HepG2 (cell line): ENCODE results near the gene CAPN12. TPM values are rescaled to one million over a fixed set of nuclear protein-coding genes. Genes with fewer than 3 reads are reported as not detected.

Source experiments
- AHDC1 ChIP-seq: sonication (generic); formaldehyde crosslinking; IDR thresholded peaks from 2 replicates; pipeline ENCODE4 v1.5.1; 2020; ENCODE audit warnings: mild to moderate bottlenecking, missing genetic modification reagents, borderline replicate concordance
- ARHGAP35 ChIP-seq: sonication (generic); formaldehyde crosslinking; IDR thresholded peaks from 2 replicates; pipeline ENCODE4 v1.9.0; 2022; ENCODE audit warnings: mild to moderate bottlenecking, inconsistent platforms, moderate library complexity, missing genetic modification reagents, borderline replicate concordance
- BRCA1 ChIP-seq: sonication (generic); formaldehyde crosslinking; IDR thresholded peaks from 2 replicates; pipeline ENCODE4 v1.4.0; 2020; ENCODE audit warnings: missing genetic modification reagents
- FOXK1 ChIP-seq: sonication (generic); formaldehyde crosslinking; IDR thresholded peaks from 2 replicates; pipeline ENCODE4 v1.4.0; 2020; ENCODE audit warnings: low read depth, missing genetic modification reagents, borderline replicate concordance
- FOXK2 ChIP-seq: fragments of 450-650 bp; IDR thresholded peaks from 2 replicates; pipeline ENCODE4 v1.6.1; 2016
- FOXP4 ChIP-seq: sonication (generic); formaldehyde crosslinking; IDR thresholded peaks from 2 replicates; pipeline ENCODE4 v1.4.0; 2020; ENCODE audit warnings: missing genetic modification reagents
- KDM4B ChIP-seq: sonication (generic); formaldehyde crosslinking; IDR thresholded peaks from 2 replicates; pipeline ENCODE4 v1.4.0; 2020; ENCODE audit warnings: missing genetic modification reagents
- KDM6A ChIP-seq: IDR thresholded peaks from 2 replicates; pipeline ENCODE4 v1.6.1; 2016; ENCODE audit warnings: low read depth
- MIER3 ChIP-seq: IDR thresholded peaks from 2 replicates; pipeline ENCODE4 v1.6.1; 2016; ENCODE audit warnings: missing compliant biosample characterization, borderline replicate concordance
- MTF1 ChIP-seq: sonication (generic); formaldehyde crosslinking; IDR thresholded peaks from 2 replicates; pipeline ENCODE4 v1.5.0; 2020; ENCODE audit warnings: missing genetic modification reagents
- RXRA ChIP-seq: sonication (generic); formaldehyde crosslinking; IDR thresholded peaks from 2 replicates; pipeline ENCODE4 v1.5.1; 2020; ENCODE audit warnings: missing genetic modification reagents
- SP1 ChIP-seq, 2 experiments: fragments of 450-650 bp in 1 of 2; sonication (generic) in 1 of 2; formaldehyde crosslinking in 1 of 2; IDR thresholded peaks; 2 replicates each; pipeline versions ENCODE4 v1.4.0 to v1.6.1; 2016 to 2020; ENCODE audit warnings: missing genetic modification reagents in 1 of 2
- TCF7 ChIP-seq: sonication (generic); IDR thresholded peaks from 2 replicates; pipeline ENCODE4 v1.6.1; 2016; ENCODE audit warnings: antibody characterized with exemption, low read depth
- ZBTB38 ChIP-seq: sonication (generic); formaldehyde crosslinking; IDR thresholded peaks from 2 replicates; pipeline ENCODE4 v1.5.1; 2020; ENCODE audit warnings: mild to moderate bottlenecking, missing genetic modification reagents
- ZNF251 ChIP-seq: sonication (generic); formaldehyde crosslinking; IDR thresholded peaks from 2 replicates; pipeline ENCODE4 v1.9.0; 2021; ENCODE audit warnings: mild to moderate bottlenecking, missing genetic modification reagents
- ZNF256 ChIP-seq: sonication (generic); formaldehyde crosslinking; conservative IDR thresholded peaks from 2 replicates; pipeline ENCODE4 v1.4.0; 2020; ENCODE audit warnings: missing genetic modification reagents
- ZNF326 ChIP-seq: sonication (generic); formaldehyde crosslinking; IDR thresholded peaks from 2 replicates; pipeline ENCODE4 v1.4.0; 2020; ENCODE audit warnings: missing genetic modification reagents, borderline replicate concordance
- ZNF75D ChIP-seq: sonication (generic); formaldehyde crosslinking; IDR thresholded peaks from 2 replicates; pipeline ENCODE4 v1.8.1; 2023; ENCODE audit warnings: missing genetic modification reagents, mild to moderate bottlenecking, borderline replicate concordance
- ZNF839 ChIP-seq: sonication (generic); formaldehyde crosslinking; IDR thresholded peaks from 2 replicates; pipeline ENCODE4 v1.4.0; 2020; ENCODE audit warnings: missing genetic modification reagents, mild to moderate bottlenecking, borderline replicate concordance
- polyA plus RNA-seq, 8 experiments: library from polyadenylated mRNA; depleted of rRNA in 3 of 8; stranded (reverse) in 7 of 8; unstranded in 1 of 8; fragments of >200 nt; fragmentation: Illumina TruSeq in 4 of 8; extraction: Trizol in 4 of 8; gene quantifications; 2 replicates each; pipeline versions ENCODE4 v1.2.1 to v1.2.3, GENCODE V29; 2011 to 2016; ENCODE audit warnings: low read depth in 4 of 8, missing spikeins in 1 of 8, mixed read lengths in 1 of 8; ENCODE audit not compliant: insufficient read depth in 1 of 8
- total RNA-seq, 5 experiments: library from RNA; depleted of rRNA; stranded (reverse); fragments of >200 nt; fragmentation: Illumina TruSeq; extraction: Trizol; gene quantifications; 2 replicates each; pipeline ENCODE4 v1.2.3, GENCODE V29; 2016; ENCODE audit warnings: low read depth in 1 of 5
- TF ChIP-seq, protein P1 (sequence below): sonication (generic); formaldehyde crosslinking; IDR thresholded peaks from 2 replicates; pipeline ENCODE4 v1.4.0; 2020; ENCODE audit warnings: low read depth, mild to moderate bottlenecking, missing genetic modification reagents

CAPN12 gene
- total and polyA plus RNA-seq, 2 of the 13 experiments (the other 11 are each of a cell fraction or from before 2014, with no cell fraction given), result 1.6 to 13.6 TPM

GRCh38 chr19:38701455-38702063 is 42.7 kb downstream of the CAPN12 start (continued):
- TF ChIP-seq, protein P1, sequence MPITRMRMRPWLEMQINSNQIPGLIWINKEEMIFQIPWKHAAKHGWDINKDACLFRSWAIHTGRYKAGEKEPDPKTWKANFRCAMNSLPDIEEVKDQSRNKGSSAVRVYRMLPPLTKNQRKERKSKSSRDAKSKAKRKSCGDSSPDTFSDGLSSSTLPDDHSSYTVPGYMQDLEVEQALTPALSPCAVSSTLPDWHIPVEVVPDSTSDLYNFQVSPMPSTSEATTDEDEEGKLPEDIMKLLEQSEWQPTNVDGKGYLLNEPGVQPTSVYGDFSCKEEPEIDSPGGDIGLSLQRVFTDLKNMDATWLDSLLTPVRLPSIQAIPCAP (CRISPR knock-in tag), result no peak
- TF ChIP-seq FOXP4 (CRISPR knock-in tag), result peak; percentile 79
- TF ChIP-seq KDM4B (CRISPR knock-in tag), result peak; percentile 74
- no peak for TF ChIP-seq ZNF326
- peak; percentile 46; the same call in 1 of the 2 replicates for TF ChIP-seq FOXK1 (CRISPR knock-in tag)
- peak; percentile 98 for TF ChIP-seq KDM6A (CRISPR knock-in tag)
- no peak for TF ChIP-seq ZNF839 (CRISPR knock-in tag)
- TF ChIP-seq SP1 (IDR thresholded peaks at IDR 0.05), result no peak
- TF ChIP-seq SP1 (CRISPR knock-in tag; IDR thresholded peaks at IDR 0.05), result no peak
- peak; percentile 29; the same call in 1 of the 2 replicates for TF ChIP-seq TCF7
- TF ChIP-seq FOXK2, result no peak
- TF ChIP-seq RXRA (CRISPR knock-in tag), result peak; percentile 95
- 0 out of 2 replicates have a peak, but pooled peaks have one; percentile 16 for TF ChIP-seq ZNF256
- no peak for TF ChIP-seq ZNF75D
- TF ChIP-seq AHDC1 (CRISPR knock-in tag), result peak; percentile 78
- peak; percentile 20; the same call in 1 of the 2 replicates for TF ChIP-seq MIER3 (CRISPR knock-in tag)
- no peak for TF ChIP-seq ARHGAP35 (CRISPR knock-in tag)
- TF ChIP-seq ZNF251 (CRISPR knock-in tag), result no peak
- no peak for TF ChIP-seq MTF1
- peak; percentile 87 for TF ChIP-seq ZBTB38
- peak; percentile 72 for TF ChIP-seq BRCA1
